Common myeloid progenitor, CD34-positive (primary cell): ENCODE data around the gene RYR2.

Source experiments
- CTCF ChIA-PET: fragments of 350-600 bp; sonication (Branson Sonifier 250); formaldehyde crosslinking; loops from one replicate; lab custom pipeline; 2021; ENCODE audit warnings: antibody characterized with exemption; lab: Charles Lee
- POLR2A ChIA-PET: fragments of 350-600 bp; sonication (Branson Sonifier 250); formaldehyde crosslinking; loops from one replicate; lab custom pipeline; 2021; ENCODE audit warnings: antibody characterized with exemption; lab: Charles Lee
- DNase-seq, 3 donors: peaks; one replicate each; pipeline versions ENCODE4 v3.0.0 to v3.0.0-alpha.2; 2013
- H3K27ac ChIP-seq, 2 experiments: 1 replicate in 1 of 2; 2 replicates in 1 of 2; pipeline ENCODE4 v1.7.0; 2013; ENCODE audit warnings: inconsistent platforms in 2 of 2, low read length in 2 of 2, mild to moderate bottlenecking in 2 of 2, low read depth in 1 of 2, moderate library complexity in 1 of 2; ENCODE audit not compliant: severe bottlenecking in 2 of 2, insufficient read depth in 1 of 2, poor library complexity in 1 of 2
- H3K27me3 ChIP-seq, 5 experiments: replicated peaks in 2 of 5; 1 replicate in 3 of 5; 2 replicates in 2 of 5; pipeline versions ENCODE4 v1.6.1 to v1.7.0; 2013; ENCODE audit warnings: low read length in 4 of 5, mild to moderate bottlenecking in 2 of 5, moderate library complexity in 2 of 5, inconsistent platforms in 1 of 5; ENCODE audit not compliant: insufficient read depth in 5 of 5, control insufficient read depth in 4 of 5
- H3K36me3 ChIP-seq, 4 experiments: 1 replicate in 2 of 4; 2 replicates in 2 of 4; pipeline versions ENCODE4 v1.6.1 to v1.7.0; 2013; ENCODE audit warnings: low read length in 3 of 4, control low read depth in 1 of 4, mild to moderate bottlenecking in 1 of 4; ENCODE audit not compliant: control insufficient read depth in 4 of 4, insufficient read depth in 4 of 4
- H3K4me1 ChIP-seq, 4 experiments: 1 replicate in 3 of 4; 2 replicates in 1 of 4; pipeline versions ENCODE4 v1.6.1 to v1.7.1; 2013; ENCODE audit warnings: low read length in 3 of 4, mild to moderate bottlenecking in 3 of 4, control low read depth in 1 of 4, inconsistent platforms in 1 of 4, moderate library complexity in 1 of 4; ENCODE audit not compliant: control insufficient read depth in 4 of 4, insufficient read depth in 4 of 4; ENCODE audit errors: control extremely low read depth in 1 of 4
- H3K4me3 ChIP-seq, 7 experiments: 1 replicate in 4 of 7; 2 replicates in 3 of 7; pipeline versions ENCODE4 v1.5.1 to v1.7.0; 2013; ENCODE audit warnings: mild to moderate bottlenecking in 7 of 7, low read length in 6 of 7, moderate library complexity in 6 of 7, inconsistent platforms in 2 of 7, low read depth in 2 of 7, control low read depth in 1 of 7; ENCODE audit not compliant: insufficient read depth in 4 of 7, control insufficient read depth in 1 of 7; ENCODE audit errors: extremely low read depth in 1 of 7
- H3K9me3 ChIP-seq, 5 experiments: 1 replicate in 4 of 5; 2 replicates in 1 of 5; pipeline versions ENCODE4 v1.6.1 to v1.7.1; 2013; ENCODE audit warnings: low read length in 4 of 5, mild to moderate bottlenecking in 2 of 5, inconsistent platforms in 1 of 5, low read depth in 1 of 5, moderate library complexity in 1 of 5; ENCODE audit not compliant: control insufficient read depth in 4 of 5, insufficient read depth in 2 of 5; ENCODE audit errors: control extremely low read depth in 1 of 5
- WGBS: methylation state at CpG from one replicate; pipeline ENCODE4 v1.1.5; 2013; ENCODE audit not compliant: insufficient coverage; 5-methylcytosine and 5-hydroxymethylcytosine counted together

Gene RYR2

GRCh38 chr1:237700181-237700580 lies 658.2 kb downstream of the RYR2 start:
- DNase-seq = no peak
- 92% methylated on average over 2 of the region's 5 CpGs for WGBS
- no peak overlapping the region for H3K4me3 ChIP-seq
- no peaks in the 10 kb centered on the region for H3K27me3 ChIP-seq
- H3K36me3 ChIP-seq = no peaks in the 10 kb centered on the region
- POLR2A ChIA-PET = no interaction called here
- CTCF ChIA-PET = no interaction called here
- H3K4me1 ChIP-seq = no peaks in the 10 kb centered on the region
- H3K27ac ChIP-seq = no peak overlapping the region
- H3K9me3 ChIP-seq = no peaks in the 10 kb centered on the region

- DNase-seq = no peak
- POLR2A ChIA-PET = no interaction called here
Measured at GRCh38 chr1:237701534-237701933, 659.5 kb downstream of the RYR2 start.

GRCh38 chr1:237702161-237702560 lies 660.2 kb downstream of the RYR2 start:
- Histone ChIP-seq H3K4me3 (no peak overlapping the region), H3K27me3 (no peaks in the 10 kb centered on the region), H3K4me1 (no peaks in the 10 kb centered on the region), H3K27ac (no peak overlapping the region), H3K36me3 (no peaks in the 10 kb centered on the region), H3K9me3 (no peaks in the 10 kb centered on the region)
- WGBS = no CpG with 5 or more reads among the region's 2 CpGs
- DNase-seq = no peak
- POLR2A ChIA-PET = no interaction called here
- CTCF ChIA-PET = no interaction called here

More at GRCh38 chr1:237701534-237701933, 659.5 kb downstream of the RYR2 start:
- Histone ChIP-seq H3K27ac (no peak overlapping the region), H3K27me3 (no peaks in the 10 kb centered on the region), H3K36me3 (no peaks in the 10 kb centered on the region), H3K4me3 (no peak overlapping the region), H3K4me1 (no peaks in the 10 kb centered on the region), H3K9me3 (no peaks in the 10 kb centered on the region)
- CTCF ChIA-PET = no interaction called here
- WGBS = no CpG with 5 or more reads among the region's 2 CpGs

- ChIA-PET POLR2A (no interaction called here), CTCF (no interaction called here)
- WGBS = 93% methylated on average over 4 of the region's 4 CpGs
- Histone ChIP-seq H3K4me3 (no peak overlapping the region), H3K27me3 (no peaks in the 10 kb centered on the region), H3K4me1 (no peaks in the 10 kb centered on the region), H3K36me3 (no peaks in the 10 kb centered on the region), H3K9me3 (no peaks in the 10 kb centered on the region), H3K27ac (no peak overlapping the region)
- no peak for DNase-seq
Measured at GRCh38 chr1:237705462-237705861, 663.5 kb downstream of the RYR2 start.

GRCh38 chr1:237709355-237709754 lies 667.4 kb downstream of the RYR2 start:
- no peak for DNase-seq
- no peaks in the 10 kb centered on the region for H3K9me3 ChIP-seq
- H3K36me3 ChIP-seq = no peaks in the 10 kb centered on the region
- no peak overlapping the region for H3K27ac ChIP-seq
- WGBS = 100% methylated on average over 2 of the region's 3 CpGs
- H3K4me3 ChIP-seq = no peak overlapping the region
- H3K27me3 ChIP-seq = no peaks in the 10 kb centered on the region
- ChIA-PET CTCF (interaction anchor here (0.5 kb wide), 1 partner anchor 517 kb away, joined by 3 read pairs; no protein-coding TSS in a partner anchor), POLR2A (no interaction called here)
- H3K4me1 ChIP-seq = no peaks in the 10 kb centered on the region

DNA sequence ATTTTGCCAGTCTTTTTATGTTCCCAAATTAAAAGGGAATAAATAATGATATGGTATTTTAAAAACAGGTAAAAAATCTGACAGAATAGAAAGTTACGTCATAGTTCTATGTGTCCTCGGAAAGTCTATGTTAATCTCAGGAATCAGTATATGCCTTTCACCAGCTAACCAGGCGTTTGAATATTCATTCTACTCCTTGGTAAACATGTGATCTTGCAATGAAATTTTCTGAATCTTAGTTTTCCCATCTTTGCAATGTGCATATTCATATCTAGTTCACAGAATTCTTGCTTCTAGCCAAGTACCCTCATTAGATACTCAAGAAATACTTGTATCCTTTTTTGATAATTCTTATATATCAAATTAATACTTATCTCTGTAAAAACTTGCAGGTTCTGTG lies 669.3 kb downstream of the RYR2 start:
- no peak for DNase-seq
- H3K27ac ChIP-seq = no peak overlapping the region
- H3K36me3 ChIP-seq = no peaks in the 10 kb centered on the region
- H3K9me3 ChIP-seq = no peaks in the 10 kb centered on the region
- WGBS = 90% methylated on average over 3 of the region's 3 CpGs
- H3K4me1 ChIP-seq = no peaks in the 10 kb centered on the region
- ChIA-PET CTCF (no interaction called here), POLR2A (no interaction called here)
- H3K4me3 ChIP-seq = no peak overlapping the region
- H3K27me3 ChIP-seq = no peaks in the 10 kb centered on the region

DNA sequence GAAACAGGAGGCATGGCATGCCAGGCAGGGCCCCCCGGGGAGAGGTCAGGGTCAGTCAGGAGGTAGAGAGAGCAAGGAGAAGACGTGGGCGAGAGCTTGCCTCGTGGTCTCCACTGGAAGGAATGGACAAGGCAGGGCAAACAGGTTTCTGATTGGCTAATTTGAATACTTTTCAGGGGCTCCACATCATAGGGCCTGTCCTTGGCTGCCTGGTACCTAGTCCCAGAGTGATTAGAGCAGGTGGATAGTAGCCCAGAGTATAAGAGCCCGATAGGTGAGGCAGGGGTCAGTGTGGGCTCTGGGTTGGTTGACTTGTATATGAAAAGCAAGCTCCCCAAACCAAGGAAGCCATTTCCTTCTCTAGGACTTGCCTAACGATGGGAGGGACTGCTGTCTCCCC lies 670.1 kb downstream of the RYR2 start:
- Histone ChIP-seq H3K36me3 (no peaks in the 10 kb centered on the region), H3K4me1 (no peaks in the 10 kb centered on the region), H3K9me3 (no peaks in the 10 kb centered on the region), H3K27ac (no peak overlapping the region), H3K27me3 (no peaks in the 10 kb centered on the region), H3K4me3 (no peak overlapping the region)
- ChIA-PET POLR2A (no interaction called here), CTCF (no interaction called here)
- WGBS = 73% methylated on average over 4 of the region's 6 CpGs
- DNase-seq = no peak
